NT2/D1 (cell line): ENCODE results near the gene VSIG10L2.

Source experiments
- SUZ12 ChIP-seq: IDR thresholded peaks from 2 replicates; pipeline ENCODE4 v1.6.1; 2011; ENCODE audit not compliant: insufficient read length, insufficient read depth; ENCODE audit errors: extremely low read depth
- YY1 ChIP-seq: IDR thresholded peaks from 2 replicates; pipeline ENCODE4 v1.6.1; 2011; ENCODE audit not compliant: insufficient read length, insufficient read depth
- ZNF274 ChIP-seq: IDR thresholded peaks from 2 replicates; pipeline ENCODE4 v1.6.1; 2011; ENCODE audit warnings: mild to moderate bottlenecking, low read depth, low read length

DNA sequence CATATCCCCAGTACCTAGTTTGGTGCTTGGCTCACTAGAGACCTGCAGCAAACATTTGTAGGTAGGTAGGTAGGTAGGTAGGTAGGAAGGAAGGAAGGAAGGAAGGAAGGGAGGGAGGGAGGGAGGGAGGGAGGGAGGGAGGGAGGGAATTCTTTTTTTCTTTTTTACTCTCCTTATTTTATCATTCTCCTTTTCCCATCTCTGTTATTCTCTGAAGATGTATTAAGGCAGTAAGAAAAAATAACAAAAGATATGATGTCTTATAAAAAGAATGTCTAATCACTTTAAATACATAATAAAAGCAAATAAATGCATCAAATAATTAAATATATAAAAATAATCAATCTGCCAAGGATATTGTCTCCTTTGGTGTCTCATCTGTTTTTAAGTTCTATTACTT, 28.4 kb downstream of the VSIG10L2 start:
- TF ChIP-seq YY1 (no peak), SUZ12 (no peak), ZNF274 (no peak)
